C4-2B (cell line): ENCODE data around the gene C10orf71.

Source experiments
- H3K27ac ChIP-seq: fragments of 450-650 bp; 2 replicates; pipeline ENCODE4 v1.5.1; 2017
- ZFX ChIP-seq: fragments of 450-650 bp; IDR thresholded peaks from 2 replicates; pipeline ENCODE4 v1.6.1; 2017
- TF ChIP-seq, protein P1 (sequence below): fragments of 450-650 bp; conservative IDR thresholded peaks from 2 replicates; pipeline ENCODE4 v1.5.1; 2017; ENCODE audit warnings: mild to moderate bottlenecking

C10orf71 gene

GRCh38 chr10:49361178-49361554 lies 62.2 kb downstream of the C10orf71 start:
- TF ChIP-seq, protein P1, sequence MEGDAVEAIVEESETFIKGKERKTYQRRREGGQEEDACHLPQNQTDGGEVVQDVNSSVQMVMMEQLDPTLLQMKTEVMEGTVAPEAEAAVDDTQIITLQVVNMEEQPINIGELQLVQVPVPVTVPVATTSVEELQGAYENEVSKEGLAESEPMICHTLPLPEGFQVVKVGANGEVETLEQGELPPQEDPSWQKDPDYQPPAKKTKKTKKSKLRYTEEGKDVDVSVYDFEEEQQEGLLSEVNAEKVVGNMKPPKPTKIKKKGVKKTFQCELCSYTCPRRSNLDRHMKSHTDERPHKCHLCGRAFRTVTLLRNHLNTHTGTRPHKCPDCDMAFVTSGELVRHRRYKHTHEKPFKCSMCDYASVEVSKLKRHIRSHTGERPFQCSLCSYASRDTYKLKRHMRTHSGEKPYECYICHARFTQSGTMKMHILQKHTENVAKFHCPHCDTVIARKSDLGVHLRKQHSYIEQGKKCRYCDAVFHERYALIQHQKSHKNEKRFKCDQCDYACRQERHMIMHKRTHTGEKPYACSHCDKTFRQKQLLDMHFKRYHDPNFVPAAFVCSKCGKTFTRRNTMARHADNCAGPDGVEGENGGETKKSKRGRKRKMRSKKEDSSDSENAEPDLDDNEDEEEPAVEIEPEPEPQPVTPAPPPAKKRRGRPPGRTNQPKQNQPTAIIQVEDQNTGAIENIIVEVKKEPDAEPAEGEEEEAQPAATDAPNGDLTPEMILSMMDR: no peak
- no peak for TF ChIP-seq ZFX
- no peak overlapping the region for H3K27ac ChIP-seq

GRCh38 chr10:49361735-49362568 lies 63.0 kb downstream of the C10orf71 start:
- no peak overlapping the region for H3K27ac ChIP-seq
- TF ChIP-seq ZFX: no peak
- TF ChIP-seq, protein P1: no peak

GRCh38 chr10:49362596-49363260 lies 63.8 kb downstream of the C10orf71 start:
- TF ChIP-seq ZFX: no peak
- TF ChIP-seq, protein P1: no peak
- no peak overlapping the region for H3K27ac ChIP-seq

GRCh38 chr10:49363309-49364031 lies 64.5 kb downstream of the C10orf71 start:
- no peak for TF ChIP-seq ZFX
- TF ChIP-seq, protein P1: no peak
- no peak overlapping the region for H3K27ac ChIP-seq

DNA sequence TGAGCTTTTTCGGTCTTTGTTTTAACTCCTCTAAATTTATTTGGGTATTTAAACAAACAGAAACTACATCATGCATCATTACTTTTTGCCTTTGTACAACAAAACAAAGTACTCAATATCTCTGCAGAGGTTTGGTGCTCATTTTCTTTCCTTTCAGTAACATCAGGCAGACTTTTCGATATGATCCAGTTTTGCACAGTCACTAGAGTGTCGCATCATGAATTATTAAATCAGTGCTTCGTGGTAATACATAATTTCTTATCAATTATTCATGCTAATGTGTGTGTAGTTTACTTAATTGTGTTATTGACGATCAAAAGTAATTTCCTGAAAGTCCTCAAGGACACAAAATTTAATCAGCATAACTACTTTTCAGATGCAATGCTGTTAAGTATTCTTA lies 65.1 kb downstream of the C10orf71 start:
- no peak for TF ChIP-seq ZFX
- TF ChIP-seq, protein P1: no peak
- H3K27ac ChIP-seq: no peak overlapping the region

GRCh38 chr10:49364747-49365146 lies 65.8 kb downstream of the C10orf71 start:
- H3K27ac ChIP-seq: no peak overlapping the region
- TF ChIP-seq, protein P1: no peak
- no peak for TF ChIP-seq ZFX

DNA sequence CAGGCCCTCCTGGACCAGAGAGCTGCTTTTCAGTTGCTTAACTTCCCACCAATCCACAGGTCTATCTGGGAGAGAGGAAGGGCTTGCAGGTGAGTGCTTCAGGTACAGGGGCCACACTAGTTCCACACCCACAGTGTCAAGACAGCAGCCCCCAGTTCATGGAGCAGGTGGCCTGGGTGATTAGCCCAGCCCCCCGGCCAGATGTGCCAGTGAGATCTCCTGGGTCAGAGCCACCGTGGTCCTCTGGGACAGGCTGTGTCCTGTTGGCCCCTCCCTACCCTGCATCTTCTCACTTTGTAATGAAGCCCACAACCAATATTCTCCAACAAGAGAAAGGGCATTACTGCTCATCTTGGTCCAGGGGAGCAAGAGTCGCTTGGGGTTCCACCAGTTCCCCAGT lies 66.3 kb downstream of the C10orf71 start:
- no peak overlapping the region for H3K27ac ChIP-seq
- no peak for TF ChIP-seq ZFX
- TF ChIP-seq, protein P1: no peak
